GDM1 (cell line): ENCODE results near the gene PPP1R37.

Source experiments
- DNase-seq: peaks from one replicate; lab custom pipeline; 2025; lab: John Stamatoyannopoulos, UW

Gene PPP1R37

GRCh38 chr19:45137179-45137761, 44.3 kb downstream of the PPP1R37 start:
- no peak for DNase-seq

- DNase-seq = no peak
Observed at GRCh38 chr19:45138303-45138751, 45.3 kb downstream of the PPP1R37 start.

- DNase-seq = no peak
Observed at GRCh38 chr19:45139286-45140143, 46.5 kb downstream of the PPP1R37 start.

GRCh38 chr19:45140144-45140503, 47.1 kb downstream of the PPP1R37 start:
- no peak for DNase-seq

GRCh38 chr19:45140533-45140932, 47.6 kb downstream of the PPP1R37 start:
- no peak for DNase-seq

GRCh38 chr19:45141203-45141900, 48.4 kb downstream of the PPP1R37 start:
- DNase-seq = no peak

- no peak for DNase-seq
Observed at GRCh38 chr19:45142016-45142725, 49.2 kb downstream of the PPP1R37 start.

- DNase-seq = no peak
Observed at GRCh38 chr19:45142726-45143110, 49.7 kb downstream of the PPP1R37 start.

GRCh38 chr19:45144431-45145269, 51.7 kb downstream of the PPP1R37 start:
- DNase-seq = no peak

- no peak for DNase-seq
Observed at GRCh38 chr19:45145270-45146189, 52.6 kb downstream of the PPP1R37 start.

GRCh38 chr19:45146251-45146650, 53.3 kb downstream of the PPP1R37 start:
- DNase-seq = no peak

- DNase-seq = no peak
Observed at GRCh38 chr19:45146741-45147205, 53.8 kb downstream of the PPP1R37 start.

- no peak for DNase-seq
Observed at GRCh38 chr19:45147835-45148676, 55.1 kb downstream of the PPP1R37 start.

GRCh38 chr19:45149129-45149528, 56.1 kb downstream of the PPP1R37 start:
- DNase-seq = no peak

GRCh38 chr19:45150180-45150579, 57.2 kb downstream of the PPP1R37 start:
- no peak for DNase-seq

- DNase-seq = no peak
Observed at GRCh38 chr19:45150751-45151281, 57.8 kb downstream of the PPP1R37 start.

- DNase-seq = no peak
Observed at GRCh38 chr19:45151320-45151719, 58.3 kb downstream of the PPP1R37 start.

- no peak for DNase-seq
Observed at GRCh38 chr19:45151821-45152503, 59.0 kb downstream of the PPP1R37 start.
